ENCODE data around the gene ISCA2. TPM values are rescaled to one million over a fixed set of nuclear protein-coding genes. Genes with fewer than 3 reads are reported as not detected.

ISCA2 gene
- total RNA-seq, 2 donors from 2014 or later, result 30.6 to 35.2 TPM

GRCh38 chr14:74541225-74541624, 47.7 kb downstream of the ISCA2 start:
- intact Hi-C loops (cut with DNase I, micrococcal nuclease), result no loop called here
- no peak for ATAC-seq
- no peak for DNase-seq

GRCh38 chr14:74542056-74542685, 48.6 kb downstream of the ISCA2 start:
- intact Hi-C loops (cut with DNase I, micrococcal nuclease), result no loop called here
- ATAC-seq, result no peak
- DNase-seq, result no peak

GRCh38 chr14:74543771-74544438, 50.3 kb downstream of the ISCA2 start:
- DNase-seq (no peak), ATAC-seq (no peak)
- intact Hi-C loops (cut with DNase I, micrococcal nuclease), result no loop called here

- ATAC-seq (no peak), DNase-seq (no peak)
- intact Hi-C loops (cut with DNase I, micrococcal nuclease), result no loop called here
Observed at GRCh38 chr14:74545386-74545785, 51.8 kb downstream of the ISCA2 start.

- no peak for ATAC-seq
- intact Hi-C loops (cut with DNase I, micrococcal nuclease), result no loop called here
- DNase-seq, result no peak
Observed at GRCh38 chr14:74546416-74546815, 52.9 kb downstream of the ISCA2 start.

Other genes with a start within 250 kb of the ISCA2 start
- 10 to 100 TPM; 52.6 to 54.0 TPM for gene ABCD4, start 190.8 kb upstream of the ISCA2 start, total RNA-seq
- not detected for gene VRTN, start 145.3 kb upstream of the ISCA2 start, total RNA-seq
- gene SYNDIG1L, start 67.6 kb upstream of the ISCA2 start, total RNA-seq, result not detected
- gene NPC2, start 460 bp upstream of the ISCA2 start, total RNA-seq, result 100 to 1,000 TPM; 144 to 235 TPM
- gene LTBP2, start 118.5 kb downstream of the ISCA2 start, total RNA-seq, result 1 to 10 TPM; 2.8 to 6.4 TPM
- gene AREL1, start 219.3 kb downstream of the ISCA2 start, total RNA-seq, result 10 to 100 TPM; 49.6 to 50.5 TPM
- gene FCF1, start 219.4 kb downstream of the ISCA2 start, total RNA-seq, result 10 to 100 TPM; 32.9 to 34.3 TPM